OCI-LY1 (cell line): ENCODE results near the gene MBLAC2.

Experiments
- H2AFZ ChIP-seq: fragments of 200-600 bp; sonication (generic), shearing (Covaris generic); 2 replicates; pipeline ENCODE4 v1.6.0; 2014; ENCODE audit warnings: antibody characterized with exemption, mild to moderate bottlenecking, low read length
- H3F3A ChIP-seq: fragments of 200-600 bp; sonication (generic), shearing (Covaris generic); 2 replicates; pipeline ENCODE4 v1.6.0; 2014; ENCODE audit warnings: mild to moderate bottlenecking, antibody characterized with exemption, low read length, moderate library complexity; ENCODE audit not compliant: insufficient read depth
- H3K27ac ChIP-seq: fragments of 200-600 bp; sonication (generic); 2 replicates; pipeline ENCODE4 v1.5.1; 2014; ENCODE audit warnings: low read length, mixed run types, mild to moderate bottlenecking, low read depth; ENCODE audit not compliant: poor library complexity, severe bottlenecking
- H3K27me3 ChIP-seq: fragments of 200-600 bp; sonication (generic); 2 replicates; pipeline ENCODE4 v1.6.0; 2014; ENCODE audit warnings: antibody characterized with exemption, mild to moderate bottlenecking, low read length, moderate library complexity; ENCODE audit not compliant: insufficient read depth
- H3K36me3 ChIP-seq: fragments of 200-600 bp; sonication (generic); 2 replicates; pipeline ENCODE4 v1.6.1; 2014; ENCODE audit warnings: mild to moderate bottlenecking, antibody characterized with exemption, low read length, moderate library complexity, mixed read lengths; ENCODE audit not compliant: insufficient read depth
- H3K4me1 ChIP-seq: fragments of 200-600 bp; sonication (generic); 2 replicates; pipeline ENCODE4 v1.5.1; 2014; ENCODE audit warnings: mild to moderate bottlenecking, low read length, moderate library complexity; ENCODE audit not compliant: insufficient read depth, severe bottlenecking
- H3K4me2 ChIP-seq: fragments of 200-600 bp; sonication (generic), shearing (Covaris generic); 2 replicates; pipeline ENCODE4 v1.6.1; 2014; ENCODE audit warnings: low read length
- H3K4me3 ChIP-seq: fragments of 200-600 bp; sonication (generic); 2 replicates; pipeline ENCODE4 v1.5.1; 2014; ENCODE audit warnings: low read length, low read depth, mild to moderate bottlenecking, mixed read lengths; ENCODE audit not compliant: poor library complexity, severe bottlenecking
- H3K79me2 ChIP-seq: fragments of 200-600 bp; shearing (Covaris generic); 2 replicates; pipeline ENCODE4 v1.6.1; 2016; ENCODE audit warnings: mixed run types, low read length, mixed read lengths; ENCODE audit not compliant: insufficient read depth
- H3K9ac ChIP-seq: fragments of 200-600 bp; sonication (generic), shearing (Covaris generic); 2 replicates; pipeline ENCODE4 v1.6.1; 2014; ENCODE audit warnings: mild to moderate bottlenecking, low read length, mixed read lengths
- H3K9me2 ChIP-seq: fragments of 200-600 bp; sonication (generic), shearing (Covaris generic); 2 replicates; pipeline ENCODE4 v1.6.1; 2014; ENCODE audit warnings: low read depth, mild to moderate bottlenecking, low read length, mixed read lengths
- H3K9me3 ChIP-seq: fragments of 200-600 bp; shearing (Covaris generic); 2 replicates; pipeline ENCODE4 v1.6.1; 2014; ENCODE audit warnings: low read length, mixed read lengths
- H4K20me1 ChIP-seq: fragments of 200-600 bp; sonication (generic), shearing (Covaris generic); 2 replicates; pipeline ENCODE4 v1.6.0; 2016; ENCODE audit warnings: mild to moderate bottlenecking, low read length; ENCODE audit not compliant: insufficient read depth
- CTCF ChIP-seq: fragments of 200-600 bp; sonication (generic), shearing (Covaris generic); IDR thresholded peaks from 2 replicates; pipeline ENCODE4 v1.5.1; 2017; ENCODE audit warnings: mild to moderate bottlenecking, antibody characterized with exemption, low read length, moderate library complexity, mixed read lengths
- EZH2 ChIP-seq: fragments of 200-600 bp; sonication (generic), shearing (Covaris generic); IDR thresholded peaks from 2 replicates; pipeline ENCODE4 v1.8.0; 2017; ENCODE audit warnings: borderline replicate concordance, mixed run types, mild to moderate bottlenecking, antibody characterized with exemption, low read length, moderate library complexity, mixed read lengths

MBLAC2 gene

GRCh38 chr5:90504743-90505142 is 30.2 kb upstream of the MBLAC2 start:
- Histone ChIP-seq H3K4me3 (no peak overlapping the region), H3K9me3 (no peaks in the 10 kb centered on the region), H3K36me3 (peaks cover 11% of the 10 kb centered on the region; the same call in 1 of the 2 replicates), H3K4me2 (no peak overlapping the region), H3K27ac (no peak overlapping the region), H4K20me1 (no peaks in the 10 kb centered on the region), H3K9me2 (no peaks in the 10 kb centered on the region), H3K27me3 (no peaks in the 10 kb centered on the region), H3K9ac (no peak overlapping the region), H3K4me1 (no peaks in the 10 kb centered on the region), H3K79me2 (no peaks in the 10 kb centered on the region), H3F3A (no peaks in the 10 kb centered on the region), H2AFZ (no peak overlapping the region)
- TF ChIP-seq CTCF (no peak), EZH2 (no peak)

- Histone ChIP-seq H3K79me2 (no peaks in the 10 kb centered on the region), H3K27me3 (no peaks in the 10 kb centered on the region), H3K4me3 (no peak overlapping the region), H3K9me2 (no peaks in the 10 kb centered on the region), H3K9ac (no peak overlapping the region), H3K4me1 (no peaks in the 10 kb centered on the region), H4K20me1 (no peaks in the 10 kb centered on the region), H3F3A (no peaks in the 10 kb centered on the region), H3K9me3 (no peaks in the 10 kb centered on the region), H3K4me2 (no peak overlapping the region), H3K27ac (no peak overlapping the region), H3K36me3 (peaks cover 11% of the 10 kb centered on the region; the same call in 1 of the 2 replicates), H2AFZ (no peak overlapping the region)
- TF ChIP-seq EZH2 (no peak), CTCF (no peak)
These were observed 29.0 kb upstream of the MBLAC2 start for GRCh38 chr5:90503596-90503995.

- Histone ChIP-seq H2AFZ (no peak overlapping the region), H3F3A (0 out of 2 replicates have a peak, but pooled peaks cover 3% of the 10 kb centered on the region), H3K27ac (no peak overlapping the region), H3K27me3 (no peaks in the 10 kb centered on the region), H3K36me3 (peaks cover 48% of the 10 kb centered on the region), H3K9me3 (no peaks in the 10 kb centered on the region), H3K79me2 (no peaks in the 10 kb centered on the region), H3K4me1 (no peaks in the 10 kb centered on the region), H3K9ac (no peak overlapping the region), H3K4me3 (no peak overlapping the region), H3K9me2 (no peaks in the 10 kb centered on the region), H3K4me2 (no peak overlapping the region), H4K20me1 (no peaks in the 10 kb centered on the region)
- TF ChIP-seq CTCF (no peak), EZH2 (no peak)
These were observed 20.6 kb upstream of the MBLAC2 start for GRCh38 chr5:90495146-90495545.
